Loucy (cell line): ENCODE measurements around the gene IDI2.
A peak's percentile ranks its signal among the peaks of the same experiment; 100 is the strongest.

Experiments used
- H2AFZ ChIP-seq: fragments of 200-600 bp; sonication (generic); 2 replicates; pipeline ENCODE4 v1.6.0; 2016; ENCODE audit warnings: antibody characterized with exemption, mild to moderate bottlenecking, low read length, moderate library complexity
- H3F3A ChIP-seq: fragments of 200-600 bp; 2 replicates; pipeline ENCODE4 v1.6.0; 2016; ENCODE audit warnings: antibody characterized with exemption, low read depth, mild to moderate bottlenecking
- H3K27me3 ChIP-seq: fragments of 200-600 bp; sonication (generic); 2 replicates; pipeline ENCODE4 v1.6.1; 2014; ENCODE audit warnings: low read length, mild to moderate bottlenecking; ENCODE audit not compliant: insufficient read depth, poor library complexity, severe bottlenecking
- H3K36me3 ChIP-seq: fragments of 200-600 bp; sonication (generic); 2 replicates; pipeline ENCODE4 v1.6.1; 2016; ENCODE audit warnings: low read length; ENCODE audit not compliant: insufficient read depth
- H3K4me1 ChIP-seq: fragments of 200-600 bp; sonication (generic); 2 replicates; pipeline ENCODE4 v1.5.1; 2014; ENCODE audit warnings: low read length, mild to moderate bottlenecking; ENCODE audit not compliant: insufficient read depth, poor library complexity, severe bottlenecking
- H3K4me2 ChIP-seq: fragments of 200-600 bp; sonication (generic); 2 replicates; pipeline ENCODE4 v1.6.0; 2014; ENCODE audit warnings: antibody characterized with exemption, low read length, low read depth, mild to moderate bottlenecking; ENCODE audit not compliant: poor library complexity, severe bottlenecking
- H3K4me3 ChIP-seq: fragments of 200-600 bp; sonication (generic); 2 replicates; pipeline ENCODE4 v1.5.1; 2014; ENCODE audit warnings: low read length, mild to moderate bottlenecking, mixed read lengths; ENCODE audit not compliant: poor library complexity, severe bottlenecking
- H3K79me2 ChIP-seq: fragments of 200-600 bp; sonication (generic); 2 replicates; pipeline ENCODE4 v1.6.1; 2014; ENCODE audit warnings: low read length; ENCODE audit not compliant: insufficient read depth
- H3K9ac ChIP-seq: fragments of 200-600 bp; sonication (generic); 2 replicates; pipeline ENCODE4 v1.6.0; 2014; ENCODE audit warnings: mild to moderate bottlenecking, low read depth, low read length, moderate library complexity; ENCODE audit not compliant: poor library complexity, severe bottlenecking
- H3K9me2 ChIP-seq: fragments of 200-600 bp; sonication (generic); replicated peaks from 2 replicates; pipeline ENCODE4 v1.6.1; 2016; ENCODE audit warnings: low read depth, low read length, mixed read lengths
- H3K9me3 ChIP-seq: fragments of 200-600 bp; sonication (generic); 2 replicates; pipeline ENCODE4 v1.6.1; 2014; ENCODE audit warnings: mild to moderate bottlenecking, antibody characterized with exemption, low read length, low read depth; ENCODE audit not compliant: insufficient read depth
- H4K20me1 ChIP-seq: fragments of 200-600 bp; sonication (generic); 2 replicates; pipeline ENCODE4 v1.6.0; 2014; ENCODE audit warnings: antibody characterized with exemption, low read length, mild to moderate bottlenecking; ENCODE audit not compliant: insufficient read depth, poor library complexity, severe bottlenecking
- EZH2phosphoT487 ChIP-seq: fragments of 200-600 bp; IDR thresholded peaks from 2 replicates; pipeline ENCODE4 v1.6.1; 2018; ENCODE audit warnings: antibody characterized with exemption, mild to moderate bottlenecking, moderate library complexity, borderline replicate concordance
- TF ChIP-seq, protein P1 (sequence below): fragments of 200-600 bp; sonication (generic); conservative IDR thresholded peaks from 2 replicates; pipeline ENCODE4 v1.5.1; 2014; ENCODE audit warnings: mild to moderate bottlenecking, antibody characterized with exemption, low read length

The IDI2 gene

DNA sequence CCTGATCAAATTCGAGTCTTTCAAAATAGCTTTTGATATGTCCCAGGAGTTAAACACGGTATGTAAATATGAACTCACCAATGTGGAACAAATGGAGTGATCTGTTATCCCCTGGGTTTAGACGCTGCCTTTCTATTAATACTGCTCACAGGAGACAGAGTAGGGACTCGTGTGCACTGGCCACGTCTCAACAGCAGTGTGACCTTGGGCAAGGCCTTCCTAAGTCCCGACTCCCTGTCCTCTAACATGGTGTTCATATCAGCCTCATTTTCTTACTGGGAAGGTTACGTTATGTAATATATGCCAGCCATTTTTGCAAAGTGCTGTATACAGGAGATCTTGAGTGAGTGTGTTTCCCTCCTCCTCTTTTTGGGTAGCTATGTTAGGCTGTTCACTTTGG is 32.4 kb upstream of the IDI2 start:
- Histone ChIP-seq H3K79me2 (peaks cover 93% of the 10 kb centered on the region), H3K4me1 (peaks cover 71% of the 10 kb centered on the region), H3K27me3 (no peaks in the 10 kb centered on the region), H3K4me3 (peak overlapping the region; percentile 98), H3K9me2 (no peaks in the 10 kb centered on the region), H4K20me1 (peaks cover 64% of the 10 kb centered on the region), H3K4me2 (peak overlapping the region; percentile 98), H2AFZ (no peak overlapping the region), H3K9ac (peak overlapping the region; percentile 83), H3K36me3 (no peaks in the 10 kb centered on the region), H3K9me3 (no peaks in the 10 kb centered on the region), H3F3A (peaks cover 15% of the 10 kb centered on the region)
- TF ChIP-seq, protein P1, sequence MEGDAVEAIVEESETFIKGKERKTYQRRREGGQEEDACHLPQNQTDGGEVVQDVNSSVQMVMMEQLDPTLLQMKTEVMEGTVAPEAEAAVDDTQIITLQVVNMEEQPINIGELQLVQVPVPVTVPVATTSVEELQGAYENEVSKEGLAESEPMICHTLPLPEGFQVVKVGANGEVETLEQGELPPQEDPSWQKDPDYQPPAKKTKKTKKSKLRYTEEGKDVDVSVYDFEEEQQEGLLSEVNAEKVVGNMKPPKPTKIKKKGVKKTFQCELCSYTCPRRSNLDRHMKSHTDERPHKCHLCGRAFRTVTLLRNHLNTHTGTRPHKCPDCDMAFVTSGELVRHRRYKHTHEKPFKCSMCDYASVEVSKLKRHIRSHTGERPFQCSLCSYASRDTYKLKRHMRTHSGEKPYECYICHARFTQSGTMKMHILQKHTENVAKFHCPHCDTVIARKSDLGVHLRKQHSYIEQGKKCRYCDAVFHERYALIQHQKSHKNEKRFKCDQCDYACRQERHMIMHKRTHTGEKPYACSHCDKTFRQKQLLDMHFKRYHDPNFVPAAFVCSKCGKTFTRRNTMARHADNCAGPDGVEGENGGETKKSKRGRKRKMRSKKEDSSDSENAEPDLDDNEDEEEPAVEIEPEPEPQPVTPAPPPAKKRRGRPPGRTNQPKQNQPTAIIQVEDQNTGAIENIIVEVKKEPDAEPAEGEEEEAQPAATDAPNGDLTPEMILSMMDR, result no peak
- TF ChIP-seq EZH2phosphoT487, result no peak

- H3F3A ChIP-seq, result peaks cover 6% of the 10 kb centered on the region; the same call in 1 of the 2 replicates
- TF ChIP-seq EZH2phosphoT487, result no peak
- TF ChIP-seq, protein P1, result no peak
- H3K79me2 ChIP-seq, result peaks cover 100% of the 10 kb centered on the region
- H3K9me3 ChIP-seq, result no peaks in the 10 kb centered on the region
- no peaks in the 10 kb centered on the region for H3K27me3 ChIP-seq
- H3K36me3 ChIP-seq, result no peaks in the 10 kb centered on the region
- H3K9me2 ChIP-seq, result no peaks in the 10 kb centered on the region
- H3K9ac ChIP-seq, result peak overlapping the region; percentile 83
- peaks cover 57% of the 10 kb centered on the region for H4K20me1 ChIP-seq
- peak overlapping the region; percentile 98 for H3K4me2 ChIP-seq
- H3K4me1 ChIP-seq, result peaks cover 70% of the 10 kb centered on the region
- peak overlapping the region; percentile 85 for H2AFZ ChIP-seq
- peak overlapping the region; percentile 98 for H3K4me3 ChIP-seq
Measured at GRCh38 chr10:1057106-1057657, 31.5 kb upstream of the IDI2 start.

DNA sequence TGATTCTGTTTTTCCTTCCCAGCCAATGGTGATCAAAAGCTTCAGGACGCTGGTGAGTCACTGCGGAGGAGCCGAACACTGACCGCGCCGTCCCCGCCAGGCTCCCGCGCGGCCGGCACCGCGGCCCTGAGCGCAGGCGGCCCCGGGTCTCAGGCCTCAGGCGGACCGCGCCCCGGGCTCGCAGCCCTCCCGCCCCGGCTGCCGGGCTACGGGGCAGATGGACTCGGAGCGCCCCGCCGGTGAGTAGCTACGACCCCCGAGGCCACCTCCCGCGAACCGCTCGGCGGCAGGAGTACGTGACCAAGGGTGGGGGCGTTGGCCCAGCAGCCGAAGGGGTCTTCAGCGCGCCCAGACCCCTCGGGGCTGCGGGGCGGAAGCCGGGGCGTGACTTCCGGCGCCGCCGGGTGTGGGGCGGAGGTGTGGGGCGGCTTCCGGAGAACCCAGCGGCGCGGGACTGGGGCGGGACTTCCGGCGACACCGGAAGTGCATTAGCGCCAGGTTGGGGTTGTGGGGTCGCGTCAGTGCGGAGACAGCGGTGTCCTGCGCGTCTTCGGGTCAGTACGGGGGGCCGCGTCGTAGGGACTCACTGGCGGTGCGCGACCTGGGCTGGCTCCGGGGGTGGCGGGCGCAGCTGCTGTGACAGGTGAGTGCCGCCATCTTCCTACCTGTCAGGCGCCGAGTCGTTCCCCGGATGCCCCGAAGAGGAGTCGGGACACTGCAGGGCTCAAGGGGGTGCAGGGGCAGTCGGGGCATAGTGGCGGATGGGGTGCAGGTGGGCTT is 30.9 kb upstream of the IDI2 start, which contains the start of gene WDR37:
TSS of gene WDR37 (plus strand) at position 60 of the 780 bp plus-strand sequence. CDS start 15,771 bp downstream, outside the sequence.
- peaks cover 68% of the 10 kb centered on the region for H3K4me1 ChIP-seq
- H3K9me2 ChIP-seq, result no peaks in the 10 kb centered on the region
- H2AFZ ChIP-seq, result peak within 1 kb of the TSS; percentile 85
- H3K4me2 ChIP-seq, result peak within 1 kb of the TSS; percentile 98
- peak within 1 kb of the TSS; percentile 98 for H3K4me3 ChIP-seq
- peaks cover 100% of the 10 kb centered on the region for H3K79me2 ChIP-seq
- H3K9me3 ChIP-seq, result no peaks in the 10 kb centered on the region
- H3K9ac ChIP-seq, result peak within 1 kb of the TSS; percentile 83
- H3F3A ChIP-seq, result no peaks in the 10 kb centered on the region; the same call in 1 of the 2 replicates
- TF ChIP-seq, protein P1, result no peak
- no peak for TF ChIP-seq EZH2phosphoT487
- peaks cover 52% of the 10 kb centered on the region for H4K20me1 ChIP-seq
- H3K36me3 ChIP-seq, result no peaks in the 10 kb centered on the region
- no peaks in the 10 kb centered on the region for H3K27me3 ChIP-seq
